Lung (tissue), 12 donors: ENCODE results near the gene GABBR2. TPM values are rescaled to one million over a fixed set of nuclear protein-coding genes. Genes with fewer than 3 reads are reported as not detected.

Source experiments
- ATAC-seq: fragments of 200-7000 bp; cut with Tn5 transposase; one replicate; pipeline ENCODE4 v1.9.1; 2020; ENCODE audit warnings: moderate number of reproducible peaks; ENCODE audit not compliant: insufficient read depth, low FRiP score
- DNase-seq, 3 donors: peaks; one replicate each; pipeline ENCODE4 v3.0.0-alpha.2; 2013 to 2017
- H3K27ac ChIP-seq, 2 donors: one replicate each; pipeline ENCODE4 v1.5.1; 2013; ENCODE audit warnings: mild to moderate bottlenecking in 2 of 2, moderate library complexity in 2 of 2, control low read depth in 1 of 2, inconsistent platforms in 1 of 2, low read depth in 1 of 2, low read length in 1 of 2
- H3K27me3 ChIP-seq, 3 donors: one replicate each; pipeline ENCODE4 v1.5.1; 2013; ENCODE audit warnings: low read length in 2 of 3; ENCODE audit not compliant: control insufficient read depth in 3 of 3, insufficient read depth in 3 of 3
- H3K36me3 ChIP-seq, 4 donors: one replicate each; pipeline ENCODE4 v1.5.1; 2013; ENCODE audit warnings: low read length in 4 of 4, mild to moderate bottlenecking in 1 of 4, moderate library complexity in 1 of 4; ENCODE audit not compliant: control insufficient read depth in 4 of 4, insufficient read depth in 4 of 4
- H3K4me1 ChIP-seq, 5 donors: one replicate each; pipeline ENCODE4 v1.5.1; 2013; ENCODE audit warnings: low read length in 5 of 5, mild to moderate bottlenecking in 2 of 5, moderate library complexity in 1 of 5; ENCODE audit not compliant: control insufficient read depth in 5 of 5, insufficient read depth in 5 of 5
- H3K4me3 ChIP-seq: one replicate; pipeline ENCODE4 v1.5.1; 2013; ENCODE audit warnings: mild to moderate bottlenecking, control low read depth, moderate library complexity
- H3K9ac ChIP-seq, 2 donors: one replicate each; pipeline ENCODE4 v1.5.1; 2013; ENCODE audit warnings: low read length in 2 of 2, control low read depth in 1 of 2; ENCODE audit not compliant: insufficient read depth in 1 of 2
- H3K9me3 ChIP-seq, 4 donors: one replicate each; pipeline ENCODE4 v1.5.1; 2013; ENCODE audit warnings: low read length in 3 of 4, mild to moderate bottlenecking in 1 of 4, moderate library complexity in 1 of 4; ENCODE audit not compliant: control insufficient read depth in 4 of 4, insufficient read depth in 3 of 4
- CTCF ChIP-seq: IDR thresholded peaks from 2 replicates; pipeline ENCODE4 v1.5.1; 2012; ENCODE audit warnings: mild to moderate bottlenecking; ENCODE audit errors: control extremely low read depth, extremely low read depth
- WGBS, 2 donors: extraction: QIAGEN DNeasy Blood & Tissue Kit; methylation state at CpG; one replicate each; pipeline ENCODE4 v1.1.7; 2013; 5-methylcytosine and 5-hydroxymethylcytosine counted together
- polyA plus RNA-seq, 2 donors: library from polyadenylated mRNA; stranded (reverse); fragments of 200-250 nt; gene quantifications; one replicate each; pipeline ENCODE4 v1.2.1, GENCODE V29; 2013
- total RNA-seq, 2 donors: library from RNA; depleted of rRNA in 1 of 2; stranded (reverse); fragments of >200 nt in 1 of 2; gene quantifications; one replicate each; pipeline ENCODE4 v1.2.1, GENCODE V29; 2014 to 2021
- donor health status: control.
- donor health status: control.
- donor health status: Bipolar disorder and iron deficiency.
- donor health status: healthy.
- donor health status: DM: yes; HTN: yes; CAD: no.

Gene GABBR2
- total and polyA plus RNA-seq, 4 donors, result 0.40 to 1.8 (median 0.64) TPM

DNA sequence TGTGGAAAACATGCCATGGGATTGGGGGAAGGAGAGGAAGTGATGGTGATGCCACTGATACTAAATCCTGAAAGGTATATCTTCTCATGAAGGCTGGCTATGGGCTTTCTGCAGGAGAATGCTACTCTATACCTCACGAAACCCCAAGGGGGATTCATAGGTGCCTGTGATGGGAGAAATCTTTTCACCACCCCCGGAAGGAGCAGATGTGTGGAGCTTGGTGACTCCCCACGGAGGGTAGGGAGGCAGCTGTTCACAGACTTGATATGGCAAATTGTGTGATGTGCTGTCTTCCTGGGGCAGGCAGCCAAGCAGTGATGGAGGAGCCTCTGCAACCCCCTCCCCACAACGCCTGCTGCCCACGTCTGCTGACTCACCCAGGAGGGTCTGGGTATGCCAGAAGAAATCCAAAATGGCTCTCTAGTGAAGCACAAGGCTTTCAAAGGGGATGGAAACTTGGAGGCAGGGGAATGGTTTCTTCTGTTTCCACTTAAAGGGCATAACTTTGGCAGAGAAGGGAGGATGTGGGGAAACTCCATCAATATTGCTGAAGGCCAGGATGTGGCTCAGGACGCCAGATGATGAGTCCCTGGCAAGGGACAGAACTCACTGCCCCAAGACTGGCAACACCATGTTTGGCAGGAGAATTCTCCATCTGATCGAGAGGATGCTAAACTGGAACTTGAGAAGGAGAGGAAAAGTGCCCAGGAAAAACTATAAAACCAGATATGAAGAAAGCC lies 188.3 kb downstream of the GABBR2 start:
- Histone ChIP-seq H3K27me3 (no peaks in the 10 kb centered on the region), H3K4me1 (no peaks in the 10 kb centered on the region), H3K27ac (no peak overlapping the region), H3K9me3 (peaks cover 0 to 2% (median 0%) of the 10 kb centered on the region in 4 donors), H3K4me3 (no peak overlapping the region), H3K36me3 (no peaks in the 10 kb centered on the region), H3K9ac (no peak overlapping the region)
- WGBS, 2 donors, result 69 to 78% methylated on average over 7 of the region's 7 CpGs
- DNase-seq, result no peak
- TF ChIP-seq CTCF, result no peak
- ATAC-seq, result no peak

DNA sequence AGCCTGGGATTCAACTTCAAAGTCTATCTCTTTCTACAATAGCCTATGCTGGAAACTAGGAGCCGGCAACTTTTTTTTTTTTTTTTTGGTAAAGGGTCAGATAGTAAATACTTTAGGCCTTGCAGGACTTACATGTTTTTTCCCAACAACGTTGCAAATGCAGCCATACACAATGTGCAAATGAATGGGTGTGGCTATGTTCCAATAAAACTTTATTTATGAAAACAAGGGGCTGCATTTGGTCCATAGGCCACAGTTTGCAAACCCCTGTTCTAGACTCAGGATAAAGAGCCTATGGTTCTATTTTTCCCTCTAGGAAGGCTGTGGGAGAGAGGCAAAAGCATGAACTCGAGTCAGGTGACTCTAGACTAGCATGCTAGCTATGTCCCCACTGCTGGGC lies 189.1 kb downstream of the GABBR2 start:
- ATAC-seq (no peak), DNase-seq (no peak)
- 71 to 82% methylated on average over 3 of the region's 3 CpGs for WGBS, 2 donors
- Histone ChIP-seq H3K9ac (no peak overlapping the region), H3K27ac (no peak overlapping the region), H3K9me3 (peaks cover 0 to 2% (median 0%) of the 10 kb centered on the region in 4 donors), H3K27me3 (no peaks in the 10 kb centered on the region), H3K36me3 (no peaks in the 10 kb centered on the region), H3K4me1 (no peaks in the 10 kb centered on the region), H3K4me3 (no peak overlapping the region)
- TF ChIP-seq CTCF, result no peak

GRCh38 chr9:98518556-98518955 lies 190.2 kb downstream of the GABBR2 start:
- no peak for DNase-seq
- H3K27ac ChIP-seq, result no peak overlapping the region
- H3K4me3 ChIP-seq, result no peak overlapping the region
- H3K4me1 ChIP-seq, result no peaks in the 10 kb centered on the region
- H3K27me3 ChIP-seq, result no peaks in the 10 kb centered on the region
- WGBS, 2 donors, result 82 to 86% methylated on average over 6 of the region's 6 CpGs
- no peak overlapping the region for H3K9ac ChIP-seq
- no peak for ATAC-seq
- peaks cover 0 to 2% (median 0%) of the 10 kb centered on the region in 4 donors for H3K9me3 ChIP-seq
- no peaks in the 10 kb centered on the region for H3K36me3 ChIP-seq
- TF ChIP-seq CTCF, result no peak
